Measurements from ENCODE around the gene SPAG16.
"Not testable (repeated sequence)": the region's sequence is repeated elsewhere in the genome, so short reads cannot be mapped to it uniquely, and the experiment has no call there.

Gene SPAG16

DNA sequence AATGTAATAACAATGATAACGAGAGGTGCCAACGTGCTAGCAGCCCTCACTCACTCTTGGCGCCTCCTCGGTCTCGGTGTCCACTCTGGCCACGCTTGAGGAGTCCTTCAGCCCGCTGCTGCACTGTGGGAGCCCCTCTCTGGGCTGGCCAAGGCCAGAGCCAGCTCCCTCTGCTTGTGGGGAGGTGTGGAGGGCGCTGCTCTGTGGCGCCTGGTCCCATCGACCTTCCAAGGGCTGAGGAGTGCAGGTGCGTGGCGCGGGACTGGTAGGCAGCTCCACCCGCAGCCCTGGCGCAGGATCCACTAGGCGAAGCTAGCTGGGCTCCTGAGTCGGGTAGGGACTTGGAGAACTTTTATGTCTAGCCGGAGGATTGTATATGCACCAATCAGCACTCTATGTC is 417.1 kb downstream of the SPAG16 start:
- DNase-seq = not testable (repeated sequence)

DNA sequence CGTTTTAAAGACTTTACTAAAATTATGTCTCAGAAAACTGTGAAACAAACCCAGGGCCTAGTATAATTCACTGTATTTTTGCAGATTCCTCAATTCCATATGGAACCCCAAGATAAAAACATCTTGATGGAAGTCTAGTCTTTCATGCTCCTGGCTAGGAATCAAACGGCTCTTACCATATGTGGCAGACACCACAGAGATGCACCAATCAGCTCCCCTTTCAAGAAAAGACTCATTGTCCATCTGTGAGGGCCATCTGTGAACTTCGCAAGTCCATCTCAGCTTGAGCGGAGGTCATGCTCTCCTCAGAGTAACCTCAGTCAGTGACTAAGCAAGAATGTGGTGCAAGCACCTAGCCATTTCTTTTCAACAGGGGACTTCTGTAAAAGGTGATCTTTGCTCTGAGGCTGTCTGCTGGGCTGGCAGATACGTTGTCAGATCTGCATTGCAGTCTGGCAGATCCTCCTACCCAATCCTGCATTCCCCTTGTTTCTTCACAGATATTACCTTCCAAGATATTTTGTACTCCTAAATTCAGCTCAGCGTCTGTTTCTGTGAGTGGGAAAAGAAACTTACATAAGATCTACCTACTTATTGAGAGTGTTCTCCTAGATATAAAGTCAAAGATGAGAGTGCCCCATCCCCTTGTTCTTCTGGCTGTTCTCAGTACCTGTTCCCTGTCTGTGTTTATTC is 419.3 kb downstream of the SPAG16 start:
- DNase-seq = no peak

DNA sequence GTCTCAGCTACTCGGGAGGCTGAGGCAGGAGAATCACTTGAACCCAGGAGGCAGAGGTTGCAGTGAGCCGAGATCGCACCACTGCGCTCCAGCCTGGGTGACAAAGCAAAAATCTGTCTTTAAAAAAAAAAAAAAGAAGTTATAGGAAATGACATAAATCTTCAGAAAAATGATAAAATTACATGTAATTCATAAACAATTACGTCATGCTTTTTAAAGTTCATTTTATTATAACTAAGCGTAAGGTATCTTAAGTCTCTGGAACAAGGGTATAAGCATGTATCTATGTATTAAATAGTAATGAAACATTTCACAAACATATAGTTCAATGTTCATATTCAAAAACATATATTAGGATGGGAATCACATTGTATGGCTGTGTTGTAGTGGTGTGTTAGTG is 425.9 kb downstream of the SPAG16 start:
- DNase-seq = no peak

DNA sequence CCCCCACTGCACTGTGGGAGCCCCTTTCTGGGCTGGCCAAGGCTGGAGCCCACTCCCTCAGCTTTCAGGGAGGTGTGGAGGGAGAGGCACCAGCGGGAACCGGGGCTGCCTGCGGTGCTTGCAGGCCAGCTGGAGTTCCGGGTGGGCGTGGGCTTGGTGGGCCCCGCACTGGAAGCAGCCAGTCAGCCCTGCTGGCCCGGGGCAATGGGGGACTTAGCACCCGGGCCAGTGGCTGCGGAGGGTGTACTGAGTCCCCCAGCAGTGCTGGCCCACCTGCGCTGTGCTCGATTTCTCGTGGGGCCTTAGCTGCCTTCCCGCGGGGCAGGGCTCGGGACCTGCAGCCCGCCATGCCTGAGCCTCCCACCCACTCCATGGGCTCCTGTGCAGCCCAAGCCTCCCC is 434.1 kb downstream of the SPAG16 start:
- not testable (repeated sequence) for DNase-seq

DNA sequence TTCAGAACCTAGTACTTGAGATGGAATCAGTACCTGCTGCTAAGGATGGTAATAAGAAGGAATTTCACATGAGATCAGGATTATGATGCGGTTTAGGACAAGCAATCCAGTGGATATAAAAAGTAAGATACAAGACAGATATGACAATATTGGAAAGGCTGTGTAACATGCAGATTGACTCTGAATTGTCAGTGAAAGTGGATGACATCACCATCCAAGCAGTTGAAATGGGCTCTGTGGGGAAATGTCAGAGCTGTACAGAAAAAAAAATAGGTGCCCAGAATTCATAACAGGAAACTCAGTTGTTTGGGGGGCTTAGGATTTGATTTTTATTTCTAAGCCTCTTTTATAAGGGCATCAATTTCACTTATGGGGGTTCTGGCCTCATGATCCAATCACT is 438.3 kb downstream of the SPAG16 start:
- DNase-seq = no peak

DNA sequence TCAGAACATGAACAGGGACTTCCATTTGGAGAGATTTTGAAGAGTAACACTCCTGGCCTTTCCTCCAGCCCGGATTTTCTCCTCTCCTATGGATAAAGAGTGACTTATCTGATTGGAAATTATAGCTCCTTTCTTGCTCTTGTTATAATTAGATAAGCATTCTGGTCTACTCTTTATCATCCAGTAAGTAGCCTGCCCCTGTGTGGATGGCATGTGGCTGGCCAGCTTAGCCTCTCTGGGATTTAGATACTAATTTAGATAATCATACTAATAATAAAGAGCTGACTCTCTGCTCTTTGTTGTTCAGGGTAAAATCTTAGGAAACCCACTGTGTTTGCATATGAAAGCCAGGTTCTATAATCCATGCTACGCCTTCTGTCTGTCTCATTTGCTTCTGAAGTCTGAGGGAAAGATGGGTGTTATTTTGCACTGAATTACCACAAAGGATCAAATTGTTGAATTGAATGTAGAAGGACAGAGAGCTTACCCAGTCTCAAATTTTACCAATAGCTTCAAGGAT is 438.8 kb downstream of the SPAG16 start:
- DNase-seq = no peak

DNA sequence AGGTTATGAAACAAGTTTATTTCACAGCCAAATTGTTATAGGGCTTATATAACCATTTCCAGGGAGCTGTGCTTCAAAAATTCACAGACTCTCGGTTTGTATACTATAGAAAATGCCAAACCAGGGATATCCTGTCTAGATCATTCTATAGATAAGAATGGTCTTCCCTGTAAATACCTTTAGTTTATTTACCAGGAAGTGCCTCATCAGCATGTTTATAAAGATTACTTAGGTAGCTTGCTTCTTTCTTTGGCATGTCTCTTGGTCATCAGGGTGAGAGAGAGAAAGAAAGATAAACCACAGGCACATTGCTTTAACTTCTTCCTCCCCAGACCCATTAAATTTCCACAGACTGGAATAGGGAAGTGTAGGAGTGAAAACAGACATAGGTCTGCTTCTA is 439.4 kb downstream of the SPAG16 start:
- DNase-seq = no peak

DNA sequence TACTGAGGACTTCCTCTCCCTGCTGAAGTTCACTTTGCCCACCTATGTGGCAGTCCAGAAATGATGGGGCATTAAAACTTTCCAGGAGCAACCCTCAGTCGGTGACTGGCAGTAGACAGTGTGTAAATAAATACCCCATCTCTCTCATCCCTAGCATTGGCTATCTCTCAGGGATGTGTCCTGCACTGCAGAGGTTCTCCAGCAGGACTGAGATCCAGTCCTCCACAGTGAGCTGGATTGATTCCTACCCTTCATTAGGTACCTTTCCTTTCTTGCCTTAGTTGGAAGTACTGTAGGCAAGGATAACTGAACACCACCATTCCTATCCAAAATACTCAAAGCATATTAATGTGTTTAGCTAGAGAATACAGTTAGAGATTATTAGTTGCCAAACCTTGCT is 441.8 kb downstream of the SPAG16 start:
- DNase-seq = no peak

DNA sequence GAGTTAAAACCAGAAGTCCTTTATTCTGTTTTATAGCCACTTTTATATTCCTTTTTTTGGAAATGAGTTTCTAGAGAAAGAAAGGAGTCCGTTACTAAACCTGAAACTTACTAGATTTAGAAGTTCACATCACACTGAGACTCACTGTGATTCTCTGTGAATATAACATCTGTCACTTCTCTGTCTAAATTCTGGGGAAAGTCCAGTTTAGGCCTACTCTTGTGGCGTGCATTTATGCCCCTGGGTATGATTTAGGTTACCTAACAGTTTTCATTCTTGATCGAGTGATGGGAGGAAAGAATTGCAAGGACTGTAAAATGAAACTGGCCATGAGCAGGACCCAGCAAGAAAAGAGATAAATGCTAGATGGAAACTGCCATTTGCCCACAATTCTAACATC is 449.6 kb downstream of the SPAG16 start:
- no peak for DNase-seq

DNA sequence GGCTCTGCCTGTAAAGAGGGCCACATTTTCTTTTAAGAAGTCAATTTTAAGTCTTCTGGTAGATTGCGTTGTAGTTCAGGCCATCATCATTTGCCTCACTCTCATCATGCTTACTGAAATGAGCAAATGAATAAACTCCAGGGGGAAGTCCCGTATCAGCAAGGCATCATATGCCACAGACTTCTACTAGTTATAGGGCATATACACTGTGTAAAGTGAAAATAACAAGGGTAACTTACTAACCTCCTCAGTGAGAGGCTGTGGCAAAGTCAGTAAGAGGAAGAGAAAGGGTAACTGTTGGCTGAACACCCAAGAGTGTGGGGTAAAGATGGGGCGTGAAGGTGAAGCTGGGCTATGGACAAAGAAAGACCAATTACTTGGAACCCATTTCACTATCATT is 456.2 kb downstream of the SPAG16 start:
- DNase-seq = no peak

DNA sequence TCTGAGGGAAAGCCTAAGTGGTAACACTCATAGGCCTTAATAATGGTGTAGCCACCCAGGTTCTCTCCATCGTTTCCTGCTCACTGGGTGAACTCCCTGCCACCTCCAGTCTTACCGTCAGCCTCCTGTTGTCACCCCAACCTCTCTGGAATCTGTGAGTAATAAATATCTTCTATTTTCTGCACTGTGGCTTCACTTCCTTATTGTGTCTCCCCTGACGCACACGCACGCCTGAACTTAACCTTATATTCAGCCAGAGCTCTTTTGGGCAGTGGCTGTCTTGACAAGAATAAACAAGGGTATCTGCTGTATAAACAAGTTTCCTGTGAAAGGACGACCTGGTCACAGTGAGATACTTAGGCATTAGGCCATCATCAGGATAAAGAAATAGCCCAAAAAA is 467.2 kb downstream of the SPAG16 start:
- DNase-seq = no peak

DNA sequence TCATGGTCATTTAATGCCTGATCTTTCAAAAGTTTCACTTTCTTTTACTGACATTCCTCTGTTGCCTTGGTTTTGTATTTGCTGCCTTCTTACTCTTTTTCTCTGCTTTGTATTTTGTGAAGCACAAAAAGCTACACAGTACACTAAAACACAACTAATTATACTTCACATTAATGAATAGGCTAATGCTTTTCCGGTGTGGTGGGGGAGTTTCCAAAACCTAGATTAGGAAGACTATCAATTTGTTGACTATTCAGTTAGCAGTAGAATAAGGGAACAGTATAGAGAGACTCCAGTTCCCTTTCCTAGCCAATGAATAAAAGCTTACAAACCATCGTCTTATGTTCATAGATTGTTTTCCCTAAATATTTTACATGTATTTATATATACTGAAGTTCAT is 468.3 kb downstream of the SPAG16 start:
- DNase-seq = no peak

DNA sequence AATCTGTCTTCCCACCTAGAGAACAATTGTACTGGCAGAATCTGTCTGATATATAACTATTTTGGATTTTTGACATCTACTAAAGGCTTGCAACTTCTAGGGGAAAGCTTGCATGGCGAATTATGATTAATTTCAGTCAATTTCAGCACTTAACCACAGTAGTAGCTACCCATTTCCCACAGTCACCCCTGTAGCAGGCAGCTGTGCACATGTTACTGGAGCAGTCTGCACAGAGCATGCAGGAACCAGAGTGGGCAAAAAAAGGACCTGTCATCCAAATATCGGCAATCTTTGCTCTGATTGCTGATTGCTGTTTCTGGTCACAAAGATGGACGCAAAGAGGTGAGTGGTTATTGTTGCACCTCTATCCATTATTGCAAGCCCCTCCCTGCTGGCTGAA is 473.3 kb downstream of the SPAG16 start:
- DNase-seq = no peak

DNA sequence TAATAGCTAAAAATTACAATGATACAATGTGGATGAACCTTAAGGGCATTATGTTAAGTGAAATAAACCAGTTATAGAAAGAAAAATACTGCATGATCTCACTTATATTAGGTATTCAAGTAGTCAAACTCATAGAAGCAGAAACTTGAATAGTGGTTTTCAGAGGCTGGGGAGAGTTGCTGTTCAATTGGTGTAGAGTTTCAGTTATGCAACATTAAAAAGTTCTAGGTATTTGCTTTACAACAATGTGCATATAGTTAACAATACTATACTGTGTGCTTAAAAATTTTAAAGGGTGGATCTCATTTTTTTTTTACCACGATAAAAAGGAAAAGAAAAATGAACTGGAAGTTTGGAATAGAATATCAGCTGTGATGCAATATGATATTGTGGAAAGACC is 479.1 kb downstream of the SPAG16 start:
- DNase-seq = no peak

DNA sequence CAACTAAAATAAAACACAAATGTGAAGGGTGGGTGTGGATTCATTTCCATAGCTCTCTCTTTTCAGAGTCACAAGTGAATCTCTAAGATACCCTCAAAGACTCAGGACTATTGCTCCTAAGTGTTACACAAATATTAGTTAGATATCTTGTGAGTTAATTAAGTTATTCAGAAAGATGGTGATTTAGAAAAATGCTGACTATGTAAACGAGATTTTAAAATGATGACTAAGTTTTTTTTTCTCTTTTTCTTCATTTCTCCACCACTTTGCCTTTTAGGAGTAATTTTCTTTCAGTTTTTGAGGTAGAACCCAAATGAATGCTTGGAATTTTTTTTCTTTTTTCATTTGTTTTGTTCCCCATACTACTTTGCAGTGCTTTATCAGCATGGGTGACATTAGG is 479.7 kb downstream of the SPAG16 start:
- no peak for DNase-seq

DNA sequence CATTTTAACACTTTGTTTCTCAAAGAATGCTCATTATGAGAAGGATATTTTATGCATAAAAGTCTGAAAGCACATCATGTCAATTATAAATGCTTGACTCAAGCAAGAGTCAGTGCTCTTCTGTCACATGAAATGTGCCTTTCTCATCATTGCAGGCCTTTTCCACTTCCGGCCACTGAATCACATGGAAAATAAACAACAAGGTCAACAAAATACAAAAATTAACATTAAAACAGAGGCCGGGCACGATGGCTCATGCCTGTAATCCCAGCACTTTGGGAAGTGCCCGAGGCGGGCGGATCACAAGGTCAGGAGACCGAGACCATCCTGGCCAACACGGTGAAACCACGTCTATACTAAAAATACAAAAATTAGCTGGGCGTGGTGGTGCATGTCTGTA is 480.6 kb downstream of the SPAG16 start:
- no peak for DNase-seq

DNA sequence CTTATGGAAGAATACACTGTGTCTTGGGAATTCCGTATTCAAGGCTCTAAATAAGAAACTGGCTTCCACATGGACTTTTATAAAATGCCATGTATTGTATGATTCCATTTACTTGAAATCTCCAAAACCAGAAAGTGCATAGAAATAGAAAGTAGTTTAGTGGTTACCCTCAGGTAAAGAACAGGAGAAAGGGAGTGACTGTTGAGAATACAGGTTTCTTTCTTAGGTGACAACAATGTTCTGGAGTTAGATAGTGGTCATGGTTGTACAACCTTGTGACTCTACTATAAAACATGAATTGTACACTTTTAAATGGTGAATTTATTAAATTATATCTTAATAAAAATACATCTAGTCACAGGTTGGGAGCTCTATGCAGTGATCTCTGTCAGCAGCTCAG is 481.8 kb downstream of the SPAG16 start:
- no peak for DNase-seq

DNA sequence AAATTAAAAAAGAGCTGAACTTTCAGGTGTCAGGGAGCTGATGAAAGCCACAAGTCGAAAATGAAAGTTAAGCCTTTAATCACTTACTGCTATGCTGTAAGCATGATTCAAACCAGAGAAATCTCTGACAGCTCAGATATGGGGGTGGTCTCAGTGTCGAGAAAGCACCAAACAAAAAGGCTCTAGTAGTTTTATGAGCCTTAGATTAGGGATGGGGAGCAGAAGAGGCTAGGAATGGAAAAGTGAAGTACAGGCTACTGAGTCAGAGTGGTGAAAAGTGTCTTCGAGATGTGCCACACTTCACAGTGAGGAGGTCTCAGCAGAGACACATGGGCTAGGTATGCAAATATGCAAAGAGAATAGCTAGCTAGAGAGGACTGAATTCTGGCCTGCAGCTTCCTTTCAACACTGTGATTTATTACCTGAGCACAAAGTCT is 482.2 kb downstream of the SPAG16 start:
- DNase-seq = no peak

DNA sequence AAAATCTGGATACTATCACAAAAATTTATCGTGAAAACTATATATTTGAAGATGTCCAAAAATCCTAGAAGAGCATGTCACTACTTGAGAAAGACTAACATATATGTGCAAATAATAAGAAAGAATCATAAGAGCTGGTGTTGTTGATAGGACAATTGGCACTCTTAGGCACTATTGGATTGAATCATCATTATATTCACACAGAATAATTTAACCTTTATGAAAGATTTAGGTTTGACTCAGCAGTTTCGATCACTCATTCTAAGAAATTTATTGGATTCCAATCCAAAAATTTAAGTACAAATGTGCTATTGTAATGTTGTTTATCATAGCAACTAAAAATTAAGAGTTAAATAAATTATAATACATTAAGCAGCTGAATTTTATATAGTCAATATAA is 503.6 kb downstream of the SPAG16 start:
- DNase-seq = no peak

DNA sequence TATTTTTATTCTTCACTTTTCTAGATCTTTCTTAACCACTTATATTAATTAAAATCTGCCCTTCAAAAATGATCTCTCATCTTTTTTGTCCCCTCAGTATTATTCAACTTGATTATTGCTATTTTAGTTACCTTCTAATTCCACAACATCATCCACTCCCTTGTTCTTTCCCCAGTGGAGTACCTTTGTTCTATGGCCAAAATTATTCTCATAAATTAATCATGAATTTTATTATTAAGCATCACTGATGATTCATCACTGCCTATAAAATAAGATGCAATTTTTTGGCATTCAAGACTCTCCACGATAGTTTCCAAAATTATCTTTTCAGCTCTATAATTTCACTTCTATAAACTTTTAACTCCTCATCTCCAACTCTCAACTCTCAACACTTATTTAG is 505.7 kb downstream of the SPAG16 start:
- no peak for DNase-seq

DNA sequence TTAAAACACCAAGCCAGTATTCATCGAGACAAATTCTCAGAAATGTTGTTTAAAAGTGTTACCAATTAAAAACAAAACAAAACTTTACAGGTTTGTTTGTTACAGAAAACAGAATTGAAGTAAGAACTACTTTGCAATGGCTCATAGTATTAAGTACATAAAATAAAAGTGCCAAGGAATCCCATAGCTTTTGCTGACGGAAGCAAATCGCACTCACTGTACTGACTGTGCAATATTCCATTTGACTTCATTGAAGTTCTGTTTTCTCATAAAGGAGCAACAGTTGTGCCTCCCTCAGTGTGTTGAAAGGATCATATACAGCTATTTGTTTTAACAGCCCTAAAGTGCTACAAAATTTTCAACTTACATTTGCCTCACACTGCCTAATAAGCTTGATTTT is 507.8 kb downstream of the SPAG16 start:
- no peak for DNase-seq

DNA sequence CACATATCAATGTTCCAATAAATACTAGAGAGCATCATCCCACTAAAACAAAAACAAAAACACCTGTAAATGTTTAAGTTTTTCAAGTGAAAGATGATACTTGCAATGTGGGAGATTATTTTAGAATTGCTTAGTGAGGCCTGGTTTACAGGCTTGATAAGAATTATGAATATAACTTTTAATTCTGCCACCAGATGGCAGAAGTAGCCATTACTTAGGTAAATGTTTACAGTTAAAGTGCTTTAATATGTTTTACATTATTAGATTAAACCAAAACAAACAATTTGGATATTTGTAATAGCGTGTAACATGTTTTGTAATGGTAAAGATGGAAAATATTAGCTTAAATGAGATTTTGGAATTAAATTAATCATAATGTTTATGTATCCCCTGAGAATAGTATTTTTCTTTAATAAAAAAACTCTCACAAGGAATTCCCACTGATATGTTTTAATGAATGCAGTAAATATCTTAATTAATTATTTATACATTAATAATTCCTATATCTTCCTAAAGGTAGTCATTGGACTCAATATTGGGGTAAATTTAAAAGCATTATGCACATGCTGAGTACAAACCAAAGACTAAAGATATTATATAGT is 522.0 kb downstream of the SPAG16 start:
- no peak for DNase-seq

DNA sequence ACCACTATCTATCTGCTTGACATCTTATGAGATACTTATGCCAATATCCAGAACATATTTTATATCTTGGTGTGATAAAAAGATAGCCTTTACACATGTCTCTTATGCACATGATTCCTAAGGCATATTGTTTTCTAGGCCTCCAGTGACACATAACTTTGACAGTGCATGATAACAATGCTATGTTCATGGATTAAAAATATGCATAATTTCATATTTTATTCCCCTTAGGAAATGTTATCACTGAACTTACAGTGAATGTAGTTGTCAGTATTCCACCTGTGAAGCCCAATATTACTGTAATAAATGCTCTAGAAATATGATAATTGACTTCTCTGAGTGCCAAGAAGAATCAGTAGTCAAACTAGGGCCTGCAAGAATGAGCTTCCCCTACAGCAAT is 532.3 kb downstream of the SPAG16 start:
- no peak for DNase-seq

DNA sequence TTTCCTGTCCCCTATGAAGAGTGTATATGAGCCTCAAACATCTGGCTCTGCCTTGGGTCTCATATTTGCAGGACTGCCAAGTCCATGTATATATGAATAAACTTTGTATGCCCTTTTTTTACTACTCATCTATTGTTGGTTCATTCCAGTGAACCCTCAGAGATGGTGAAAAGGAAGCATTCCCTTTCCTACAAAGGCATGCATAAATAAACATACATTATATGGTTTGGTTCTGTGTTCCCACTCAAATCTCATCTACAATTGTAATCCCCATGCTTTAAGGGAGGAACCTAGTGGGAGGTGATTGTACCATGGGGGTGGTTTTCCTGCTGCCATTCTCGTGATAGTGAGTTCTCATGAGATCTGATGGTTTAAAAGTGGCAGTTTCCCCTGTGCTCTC is 534.2 kb downstream of the SPAG16 start:
- no peak for DNase-seq
